GM19351 (cell line): ENCODE data around the gene TRIM46.
"Not testable (repeated sequence)": the region's sequence is repeated elsewhere in the genome, so short reads cannot be mapped to it uniquely, and the experiment has no call there.

ENCODE experiments used
- ATAC-seq: cut with Tn5 transposase; IDR thresholded peaks from one replicate; pipeline ENCODE4 v1.9.1; 2021; ENCODE audit warnings: mild to moderate bottlenecking, moderate library complexity; ENCODE audit not compliant: unreplicated experiment

TRIM46 gene

DNA sequence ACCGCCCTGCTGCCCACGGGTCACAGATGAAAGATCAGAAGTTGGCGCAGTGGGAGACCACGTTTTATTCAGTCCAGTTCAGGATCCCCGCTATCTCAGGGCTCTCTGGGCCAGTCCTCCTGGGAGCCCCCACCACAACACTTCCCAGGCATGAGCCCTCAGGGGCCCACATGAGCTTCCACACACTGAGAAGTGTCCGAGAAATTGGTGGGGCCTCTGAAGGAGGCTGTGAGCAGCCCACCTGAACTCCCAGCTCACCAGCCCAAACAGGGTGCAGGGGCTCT is 12.1 kb downstream of the TRIM46 start:
- ATAC-seq: no peak

DNA sequence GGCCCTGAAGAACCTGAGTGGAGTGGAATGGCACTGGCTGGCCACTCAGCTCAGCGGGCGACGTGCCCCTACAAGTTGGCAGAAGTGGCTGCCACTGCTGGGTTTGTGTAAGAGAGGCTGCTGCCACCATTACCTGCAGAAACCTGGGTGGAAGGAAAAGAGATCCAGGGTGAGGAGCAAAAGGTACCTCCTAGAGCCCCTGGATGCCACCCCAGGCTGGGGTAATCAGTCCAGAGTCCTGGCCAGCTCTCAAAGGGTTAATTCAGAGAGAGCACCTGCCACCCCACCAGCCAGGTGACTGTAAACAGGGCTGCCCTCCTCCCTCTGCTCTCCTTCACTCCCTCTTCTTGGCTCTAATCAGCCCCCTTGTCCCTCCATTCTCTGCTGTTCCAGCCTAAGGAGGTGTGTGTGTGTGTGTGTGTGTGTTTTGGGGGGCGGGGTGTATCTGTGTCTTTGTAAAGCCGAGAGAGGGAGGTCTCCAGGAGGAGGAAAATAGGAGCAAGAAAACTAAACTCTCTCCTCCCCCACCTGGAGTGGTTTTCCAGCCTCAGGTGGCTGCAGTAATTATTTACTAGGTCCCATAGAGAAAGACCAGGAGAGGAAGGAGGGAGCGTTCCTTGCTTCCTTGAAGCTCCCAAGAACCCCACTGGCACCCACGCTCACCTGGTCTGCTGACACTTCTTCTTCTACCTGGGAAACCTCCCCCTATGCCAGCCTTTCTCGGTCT is 12.6 kb downstream of the TRIM46 start:
- ATAC-seq: no peak

- ATAC-seq: no peak
Measured at GRCh38 chr1:155186794-155187455, 13.3 kb downstream of the TRIM46 start.

DNA sequence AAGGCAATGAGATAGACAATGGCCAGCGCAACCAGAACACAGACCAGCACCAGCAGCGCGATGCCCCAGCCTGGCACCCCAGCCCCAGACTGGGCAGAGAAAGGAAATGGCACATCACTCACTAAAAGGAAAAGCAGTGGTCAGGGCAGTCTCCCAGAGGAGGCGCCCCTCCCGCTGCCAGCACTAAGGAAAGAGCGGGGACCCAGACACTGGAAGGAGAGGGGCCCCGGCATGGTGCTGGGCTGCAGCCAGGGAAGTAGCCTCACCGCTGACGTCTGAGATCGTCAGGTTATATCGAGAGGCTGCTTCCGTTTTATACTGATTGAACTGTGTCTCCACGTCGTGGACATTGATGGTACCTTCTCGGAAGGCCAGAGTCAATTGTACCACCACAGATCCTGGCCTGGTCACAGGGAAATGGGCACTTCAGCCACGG is 13.8 kb downstream of the TRIM46 start:
- ATAC-seq: no peak

- ATAC-seq: no peak
Measured at GRCh38 chr1:155188268-155188667, 14.6 kb downstream of the TRIM46 start.

GRCh38 chr1:155189926-155190325 is 16.3 kb downstream of the TRIM46 start:
- ATAC-seq: not testable (repeated sequence)

GRCh38 chr1:155191904-155192303 is 18.3 kb downstream of the TRIM46 start:
- no peak for ATAC-seq

DNA sequence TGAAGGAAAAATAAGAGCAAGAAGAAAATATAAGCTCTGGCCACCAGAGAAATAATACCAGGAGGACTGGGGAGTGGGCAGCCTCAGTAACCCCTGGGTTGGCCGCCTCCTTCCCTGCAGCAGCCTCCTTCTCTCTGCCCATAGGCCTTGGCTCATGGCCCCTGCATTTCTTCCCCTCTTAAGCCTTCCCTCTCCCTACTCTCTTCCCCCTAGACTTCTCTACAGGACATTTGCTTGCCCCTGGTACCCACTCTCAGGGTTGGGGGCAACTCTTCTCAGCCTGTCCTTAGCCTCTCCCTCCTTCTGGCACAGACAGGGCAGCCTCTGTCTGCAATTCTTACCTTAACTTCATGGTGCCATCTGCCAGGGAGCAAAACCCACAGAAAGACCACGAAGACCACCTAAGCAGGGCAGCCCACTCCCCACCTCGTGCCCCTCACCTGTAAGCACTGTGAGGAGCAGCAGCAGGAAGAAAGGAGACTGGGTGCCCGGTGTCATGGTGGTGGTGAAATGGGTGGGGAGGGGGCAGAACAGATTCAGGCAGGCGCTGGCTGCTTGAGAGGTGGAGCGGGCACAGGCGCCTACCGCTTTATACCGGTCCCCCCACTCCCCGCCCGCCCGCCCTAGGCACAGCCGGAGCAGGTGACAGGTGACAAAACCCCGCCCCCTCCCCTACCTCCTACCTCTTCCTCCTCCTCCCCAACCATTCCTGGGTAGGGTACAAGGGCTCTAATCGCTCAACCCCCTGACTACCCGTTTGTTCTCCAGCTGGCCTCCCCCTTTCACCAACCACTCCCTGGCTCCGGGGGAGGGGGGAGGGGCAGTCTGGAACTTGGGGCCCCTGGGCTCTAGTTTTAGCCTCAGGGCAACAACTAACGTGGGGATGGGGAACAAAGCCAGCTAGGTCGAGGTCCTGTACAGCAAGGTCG is 19.0 kb downstream of the TRIM46 start:
- no peak for ATAC-seq

- ATAC-seq: peak; percentile 55
Measured at GRCh38 chr1:155193275-155193990, 19.8 kb downstream of the TRIM46 start.

GRCh38 chr1:155193991-155194240 is 20.3 kb downstream of the TRIM46 start:
- not testable (repeated sequence) for ATAC-seq

- no peak for ATAC-seq
Measured at GRCh38 chr1:155195201-155196102, 21.8 kb downstream of the TRIM46 start.

DNA sequence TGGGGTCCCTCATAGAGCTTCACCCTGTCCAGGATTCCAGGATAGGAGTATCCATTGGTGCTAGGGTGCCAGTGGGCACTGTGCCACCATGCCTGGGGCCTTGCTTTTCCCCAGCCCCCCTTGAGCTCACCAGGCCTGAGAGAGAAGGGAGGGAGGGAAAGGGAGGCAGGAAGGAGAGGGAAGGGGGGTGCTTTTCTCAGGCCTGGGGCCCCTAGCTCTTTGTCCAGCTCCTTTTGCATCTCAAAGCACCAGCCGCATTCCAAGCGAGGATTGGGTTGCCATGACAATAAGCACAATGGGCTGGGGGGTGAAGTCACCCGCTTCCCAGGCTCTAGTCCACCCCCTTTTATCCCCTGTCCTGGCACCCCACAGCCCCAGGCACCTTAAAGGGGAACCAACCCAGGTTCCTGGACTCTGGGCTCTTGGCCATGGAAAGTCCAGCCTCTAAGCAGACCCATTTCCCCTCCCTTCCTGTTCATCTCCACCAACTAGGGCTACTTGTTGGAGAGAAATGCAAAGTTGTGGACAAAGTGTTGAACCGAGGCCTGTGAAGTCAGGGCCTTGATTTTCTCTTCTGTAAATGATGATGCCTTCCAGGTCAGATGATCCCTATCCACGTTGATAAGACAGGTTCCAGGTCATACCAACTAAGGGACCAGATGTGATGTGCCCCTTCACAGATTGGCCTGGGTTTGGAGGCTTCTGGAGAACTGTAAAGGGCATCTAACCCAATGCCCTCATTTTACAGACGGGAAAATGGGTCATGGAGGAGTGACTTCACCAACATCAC is 22.6 kb downstream of the TRIM46 start:
- ATAC-seq: no peak

DNA sequence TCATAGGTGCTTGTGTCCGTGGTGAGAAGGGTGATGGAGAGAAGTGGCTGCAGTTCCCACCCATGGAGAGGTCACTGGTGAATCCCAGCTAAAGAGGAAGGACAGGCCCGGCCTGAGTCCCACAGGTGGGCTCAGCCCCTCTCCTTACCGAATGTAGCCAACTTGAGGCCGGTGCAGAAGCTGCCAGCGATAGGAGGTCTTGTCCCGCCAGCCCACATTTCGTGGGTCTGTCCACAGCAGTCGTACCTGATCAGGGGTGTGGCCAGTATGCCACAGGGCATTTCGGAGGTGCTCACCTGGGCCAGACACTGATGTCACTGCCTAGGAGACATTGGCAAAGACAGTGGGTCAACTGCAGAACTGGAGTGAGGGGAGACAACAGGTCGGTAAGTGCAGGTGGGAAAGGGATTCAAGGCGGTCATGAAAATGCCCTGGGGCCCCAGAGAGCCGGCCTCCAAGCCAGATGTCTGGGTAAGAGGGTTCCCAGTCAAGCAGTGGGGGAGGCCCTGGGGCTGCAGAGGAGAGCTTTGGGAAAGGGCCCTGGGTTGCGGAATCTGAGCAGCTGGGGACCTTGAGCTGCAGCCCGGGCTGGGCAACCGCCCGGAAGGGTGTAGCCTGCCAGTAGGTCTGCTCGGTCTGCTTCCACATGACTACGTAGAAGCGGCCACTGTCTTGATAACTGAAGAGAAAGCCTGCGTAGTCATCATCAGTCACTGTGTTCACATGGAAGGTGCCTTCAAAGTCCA is 23.4 kb downstream of the TRIM46 start:
- ATAC-seq: no peak

- ATAC-seq: no peak
Measured at GRCh38 chr1:155197901-155198546, 24.4 kb downstream of the TRIM46 start.

GRCh38 chr1:155198547-155198906 is 24.9 kb downstream of the TRIM46 start:
- ATAC-seq: no peak

GRCh38 chr1:155199792-155200191 is 26.1 kb downstream of the TRIM46 start:
- no peak for ATAC-seq

DNA sequence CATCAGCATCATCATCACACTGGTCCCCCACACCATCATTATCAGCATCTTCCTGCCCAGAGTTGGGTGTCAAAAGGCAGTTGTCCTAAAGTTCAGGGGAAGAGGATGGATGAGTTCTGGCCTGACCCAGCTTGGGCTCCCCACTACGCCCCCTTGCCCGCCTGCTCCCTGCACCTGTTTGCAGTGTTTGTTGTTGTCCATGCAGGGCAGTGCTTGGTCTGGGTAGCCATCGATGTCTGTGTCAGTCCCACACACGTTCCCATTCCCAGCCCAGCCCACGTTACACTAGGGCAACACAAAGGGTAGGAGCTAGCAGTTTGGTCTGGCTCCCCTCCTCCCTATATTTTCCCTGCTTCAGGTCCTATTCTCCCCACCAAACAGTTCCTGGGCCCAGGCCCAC is 27.3 kb downstream of the TRIM46 start:
- no peak for ATAC-seq

DNA sequence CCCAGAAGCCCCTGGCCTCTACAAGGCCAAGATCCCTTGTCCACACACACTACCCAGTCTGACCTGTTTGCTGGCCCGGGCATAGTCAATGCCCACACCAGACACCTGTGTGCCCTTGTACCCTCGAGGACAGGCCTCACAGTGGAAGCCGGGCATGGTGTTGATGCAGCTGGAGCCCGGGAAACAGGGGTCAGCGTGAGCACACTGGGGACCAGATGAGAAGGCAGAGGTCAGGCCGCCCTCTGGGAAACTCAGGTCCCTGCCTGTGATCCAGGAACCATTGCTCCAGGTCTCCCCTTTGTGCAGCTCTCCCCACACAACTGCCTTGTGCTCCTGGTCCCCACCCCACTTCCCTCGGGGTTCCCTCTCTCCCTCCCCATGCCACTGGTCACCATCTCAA is 28.5 kb downstream of the TRIM46 start:
- no peak for ATAC-seq
